ENCODE measurements around the gene BMERB1. TPM values are rescaled to one million over a fixed set of nuclear protein-coding genes. Genes with fewer than 3 reads are reported as not detected.
A peak's percentile ranks its signal among the peaks of the same experiment; 100 is the strongest.

Gene BMERB1
- total and polyA plus RNA-seq, 9 of the 15 experiments (the other 6 are each of a cell fraction or from before 2014, with no cell fraction given), result 0.29 to 2.9 (median 0.94) TPM

- no peak for TF ChIP-seq THRA (IDR thresholded peaks at IDR 0.05)
- TF ChIP-seq SAFB2 (IDR thresholded peaks at IDR 0.05; ENCODE audit: borderline replicate concordance, low read depth, low read length, severe bottlenecking), result no peak
- no peak for TF ChIP-seq KAT8 (IDR thresholded peaks at IDR 0.05; ENCODE audit: low read depth)
- TF ChIP-seq ZNF740 (CRISPR knock-in tag; IDR thresholded peaks at IDR 0.05), result no peak
- TF ChIP-seq ZNF740 (tag; IDR thresholded peaks at IDR 0.05), result no peak
- TF ChIP-seq ARNT (IDR thresholded peaks at IDR 0.05), result no peak
These were observed 7.6 kb upstream of the BMERB1 start (continued) for GRCh38 chr16:15426796-15427195.

GRCh38 chr16:15427648-15428239 is 6.6 kb upstream of the BMERB1 start:
- FAIRE-seq, result peak; percentile 96
- peak overlapping the region; percentile 95 for H2AFZ ChIP-seq (ENCODE audit: low read depth, low read length)
- CTCF ChIA-PET (ENCODE audit: low intra/inter-chr PET ratio), result interaction anchor here (1.9 kb wide), 1 partner anchor 123 kb away, joined by 10 read pairs; no protein-coding TSS in a partner anchor
- peaks cover 5 to 18% of the 10 kb centered on the region in 2 experiments; a peak in 3 of 5 replicates for H3K27me3 ChIP-seq (ENCODE audit: control insufficient read depth in 2 of 2, insufficient read depth in 2 of 2, low read length in 2 of 2)
- H3K9me3 ChIP-seq (replicated peaks; ENCODE audit: control insufficient read depth, insufficient read depth, low read depth, low read length), result no peaks in the 10 kb centered on the region
- no peak overlapping the region for H3K27ac ChIP-seq (ENCODE audit: extremely low read depth, low read depth, low read length)
- in situ Hi-C loops (cut with MboI) (loop anchor here (10.0 kb wide), 1 partner anchor 277 kb away; no protein-coding TSS in a partner anchor), intact Hi-C loops (cut with micrococcal nuclease) (loop anchor here (2.0 to 10.0 kb wide), 3 partner anchors 123 to 277 kb away; partner anchors contain the start of gene MARF1)
- no peaks in the 10 kb centered on the region for H4K20me1 ChIP-seq (replicated peaks; ENCODE audit: control insufficient read depth, insufficient read depth, low read length)
- BruUV-seq (replicated peaks), result no TSS peak
- no peak overlapping the region for H3K4me3 ChIP-seq
- peak; percentile 31 to 76 (median 47) for DNase-seq (ENCODE audit: extremely low read depth in 1 of 4, low spot score in 3 of 4)
- H3K79me2 ChIP-seq (ENCODE audit: control insufficient read depth, insufficient read depth, low read length), result no peaks in the 10 kb centered on the region
- no peaks in the 10 kb centered on the region for H3K9me1 ChIP-seq (ENCODE audit: control insufficient read depth, insufficient read depth, low read length)
- H3K4me2 ChIP-seq (ENCODE audit: insufficient read depth, low read length), result no peak overlapping the region
- H3K4me1 ChIP-seq (replicated peaks in 1 of 2; ENCODE audit: control insufficient read depth in 2 of 2, insufficient read depth in 2 of 2, low read length in 2 of 2), result no peaks in the 10 kb centered on the region; a peak in 1 of 5 replicates
- POLR2A ChIA-PET, result no interaction called here
- H3K9ac ChIP-seq (ENCODE audit: insufficient read depth in 1 of 2, low read depth in 2 of 2, low read length in 2 of 2), result no peak overlapping the region
- WGBS (ENCODE audit: insufficient coverage, low coverage, missing lambda C conversion rate), result 1% methylated on average over 8 of the region's 8 CpGs
- no peaks in the 10 kb centered on the region for H3K36me3 ChIP-seq (ENCODE audit: control insufficient read depth, insufficient read depth, low read length)
- peak; percentile 96 for ATAC-seq
- TF ChIP-seq MAFF (IDR thresholded peaks at IDR 0.05; ENCODE audit: low read length), result peak; percentile 29; the same call in 1 of the 2 replicates
- peak; percentile 65 for TF ChIP-seq NFE2 (IDR thresholded peaks at IDR 0.05; ENCODE audit: low read depth)
- peak; percentile 68 for TF ChIP-seq MYBL2 (IDR thresholded peaks at IDR 0.05; ENCODE audit: low read depth)
- no peak for TF ChIP-seq MYBL2 (CRISPR knock-in tag; IDR thresholded peaks at IDR 0.05; ENCODE audit: borderline replicate concordance)
- peak; percentile 73; the same call in 1 of the 2 replicates for TF ChIP-seq C11orf30 (IDR thresholded peaks at IDR 0.05; ENCODE audit: low read depth)
- TF ChIP-seq ZNF395 (CRISPR knock-in tag; IDR thresholded peaks at IDR 0.05), result no peak

All from K562 (cell line).